Caco-2 (cell line): ENCODE data around the gene NOL12. TPM values are rescaled to one million over a fixed set of nuclear protein-coding genes. Genes with fewer than 3 reads are reported as not detected.

Source experiments
- BruUV-seq: library from RNA; stranded (reverse); fragments of 400-500 nt; replicated peaks from 2 replicates; lab custom pipeline; 2021; lab: Mats Ljungman, UMichigan
- CTCF ChIA-PET: fragments of 300-600 bp; sonication (Branson Sonifier 250); formaldehyde crosslinking; loops from one replicate; lab custom pipeline; 2022; ENCODE audit warnings: antibody characterized with exemption; lab: Charles Lee
- POLR2A ChIA-PET: fragments of 300-600 bp; sonication (Branson Sonifier 250); formaldehyde crosslinking; loops from one replicate; lab custom pipeline; 2022; ENCODE audit warnings: antibody characterized with exemption; lab: Charles Lee
- DNase-seq, 2 experiments: peaks; one replicate each; pipeline versions ENCODE4 v3.0.0 to v3.0.0-alpha.2; 2020 to 2022
- H3K27me3 ChIP-seq: replicated peaks from 2 replicates; pipeline ENCODE4 v1.6.0; 2011; ENCODE audit warnings: low read length; ENCODE audit not compliant: control insufficient read depth, insufficient read depth
- H3K36me3 ChIP-seq: 2 replicates; pipeline ENCODE4 v1.5.1; 2011; ENCODE audit warnings: low read length; ENCODE audit not compliant: control insufficient read depth, insufficient read depth
- H3K4me1 ChIP-seq: fragments of 250-450 bp; sonication (Bioruptor Pico); 2 replicates; pipeline ENCODE4 v1.5.1; 2020; ENCODE audit warnings: mild to moderate bottlenecking
- H3K4me3 ChIP-seq: 2 replicates; pipeline ENCODE4 v1.5.1; 2011; ENCODE audit warnings: low read depth, mild to moderate bottlenecking, control low read depth, low read length
- H3K9me3 ChIP-seq: fragments of 250-450 bp; sonication (Bioruptor Pico); 2 replicates; pipeline ENCODE4 v1.5.1; 2020; ENCODE audit warnings: mild to moderate bottlenecking, moderate library complexity
- H3K27ac Mint-ChIP-seq: one replicate; pipeline ENCODE4 v1.8.0; 2022; ENCODE audit warnings: mixed read lengths; ENCODE audit not compliant: unreplicated experiment
- H3K27me3 Mint-ChIP-seq: one replicate; pipeline ENCODE4 v1.8.0; 2022; ENCODE audit warnings: mixed read lengths; ENCODE audit not compliant: insufficient read depth, unreplicated experiment
- H3K36me3 Mint-ChIP-seq: one replicate; pipeline ENCODE4 v1.8.0; 2022; ENCODE audit warnings: mild to moderate bottlenecking, mixed read lengths; ENCODE audit not compliant: insufficient read depth, unreplicated experiment
- H3K4me1 Mint-ChIP-seq: one replicate; pipeline ENCODE4 v1.8.0; 2022; ENCODE audit warnings: low read depth, mixed read lengths; ENCODE audit not compliant: unreplicated experiment
- H3K4me3 Mint-ChIP-seq: one replicate; pipeline ENCODE4 v1.8.0; 2022; ENCODE audit warnings: mild to moderate bottlenecking, moderate library complexity, mixed read lengths; ENCODE audit not compliant: unreplicated experiment
- H3K9me3 Mint-ChIP-seq: one replicate; pipeline ENCODE4 v1.8.0; 2022; ENCODE audit warnings: mixed read lengths; ENCODE audit not compliant: unreplicated experiment
- intact Hi-C: fragments of 100-400 bp; cut with micrococcal nuclease; formaldehyde crosslinking; loops from one replicate; pipeline ENCODE4 v1.10.0; 2022; ENCODE audit not compliant: unreplicated experiment
- total RNA-seq: library from RNA; stranded (reverse); gene quantifications from 2 replicates; pipeline ENCODE4 v1.2.3, GENCODE V29; 2022
- TF ChIP-seq, protein P1 (sequence below), 2 experiments: fragments of 200-600 bp in 1 of 2; IDR thresholded peaks; 1 replicate in 1 of 2; 2 replicates in 1 of 2; pipeline versions ENCODE4 v1.5.1 to v1.8.0; 2011 to 2022; ENCODE audit warnings: antibody characterized with exemption in 1 of 2, control low read depth in 1 of 2, inconsistent platforms in 1 of 2, low read depth in 1 of 2, low read length in 1 of 2, mild to moderate bottlenecking in 1 of 2, moderate library complexity in 1 of 2; ENCODE audit not compliant: insufficient read depth in 1 of 2, severe bottlenecking in 1 of 2, unreplicated experiment in 1 of 2

Gene NOL12
- total RNA-seq, 1 experiment from 2014 or later: 20.2 TPM

DNA sequence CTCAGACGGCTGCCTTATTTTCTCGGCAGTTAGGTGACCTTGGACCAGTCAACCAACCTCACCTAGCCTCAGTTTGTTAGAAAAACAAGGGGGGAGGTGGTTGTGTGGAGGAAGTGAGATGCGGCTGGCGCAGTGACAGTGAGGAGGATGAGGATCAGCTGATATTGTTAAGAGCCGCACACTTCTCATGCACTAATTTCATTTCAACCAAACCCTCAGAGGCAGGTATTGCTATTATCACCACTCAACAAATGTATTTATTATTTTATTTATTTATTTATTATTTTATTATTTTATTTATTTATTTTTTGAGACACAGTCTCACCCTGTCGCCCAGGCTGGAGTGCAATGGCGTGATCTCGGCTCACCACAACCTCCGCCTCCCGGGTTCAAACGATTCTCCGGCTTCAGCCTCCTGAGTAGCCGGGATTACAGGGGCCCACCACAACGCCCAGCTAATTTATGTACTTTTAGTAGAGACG, 8.6 kb upstream of the NOL12 start:
- BruUV-seq: no TSS peak
- Mint-ChIP-seq H3K4me1 (peaks cover 7% of the 10 kb centered on the region), H3K27me3 (no peaks in the 10 kb centered on the region), H3K36me3 (peaks cover 6% of the 10 kb centered on the region), H3K27ac (peak overlapping the region; percentile 65), H3K9me3 (no peaks in the 10 kb centered on the region), H3K4me3 (peak overlapping the region; percentile 79)
- DNase-seq: no peak
- Histone ChIP-seq H3K4me3 (peak overlapping the region; percentile 53), H3K9me3 (no peaks in the 10 kb centered on the region), H3K27me3 (no peaks in the 10 kb centered on the region), H3K4me1 (peaks cover 9% of the 10 kb centered on the region; the same call in 1 of the 2 replicates), H3K36me3 (no peaks in the 10 kb centered on the region)
- POLR2A ChIA-PET: interaction anchor here (0.6 kb wide), 1 partner anchor 71 kb away, joined by 4 read pairs; no protein-coding TSS in a partner anchor
- CTCF ChIA-PET: interaction anchor here (0.7 to 0.9 kb wide), 3 partner anchors 8 to 119 kb away, joined by 3 to 4 read pairs (median 3); partner anchors contain the start of gene NOL12
- TF ChIP-seq, protein P1, sequence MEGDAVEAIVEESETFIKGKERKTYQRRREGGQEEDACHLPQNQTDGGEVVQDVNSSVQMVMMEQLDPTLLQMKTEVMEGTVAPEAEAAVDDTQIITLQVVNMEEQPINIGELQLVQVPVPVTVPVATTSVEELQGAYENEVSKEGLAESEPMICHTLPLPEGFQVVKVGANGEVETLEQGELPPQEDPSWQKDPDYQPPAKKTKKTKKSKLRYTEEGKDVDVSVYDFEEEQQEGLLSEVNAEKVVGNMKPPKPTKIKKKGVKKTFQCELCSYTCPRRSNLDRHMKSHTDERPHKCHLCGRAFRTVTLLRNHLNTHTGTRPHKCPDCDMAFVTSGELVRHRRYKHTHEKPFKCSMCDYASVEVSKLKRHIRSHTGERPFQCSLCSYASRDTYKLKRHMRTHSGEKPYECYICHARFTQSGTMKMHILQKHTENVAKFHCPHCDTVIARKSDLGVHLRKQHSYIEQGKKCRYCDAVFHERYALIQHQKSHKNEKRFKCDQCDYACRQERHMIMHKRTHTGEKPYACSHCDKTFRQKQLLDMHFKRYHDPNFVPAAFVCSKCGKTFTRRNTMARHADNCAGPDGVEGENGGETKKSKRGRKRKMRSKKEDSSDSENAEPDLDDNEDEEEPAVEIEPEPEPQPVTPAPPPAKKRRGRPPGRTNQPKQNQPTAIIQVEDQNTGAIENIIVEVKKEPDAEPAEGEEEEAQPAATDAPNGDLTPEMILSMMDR (IDR thresholded peaks at IDR 0.05; ENCODE audit: insufficient read depth in 1 of 2, low read depth in 1 of 2, low read length in 1 of 2, severe bottlenecking in 1 of 2, unreplicated experiment in 1 of 2): no peak
- intact Hi-C loops: loop anchor here (2.0 kb wide), 1 partner anchor 19 kb away; the partner anchor contains the start of gene PDXP

DNA sequence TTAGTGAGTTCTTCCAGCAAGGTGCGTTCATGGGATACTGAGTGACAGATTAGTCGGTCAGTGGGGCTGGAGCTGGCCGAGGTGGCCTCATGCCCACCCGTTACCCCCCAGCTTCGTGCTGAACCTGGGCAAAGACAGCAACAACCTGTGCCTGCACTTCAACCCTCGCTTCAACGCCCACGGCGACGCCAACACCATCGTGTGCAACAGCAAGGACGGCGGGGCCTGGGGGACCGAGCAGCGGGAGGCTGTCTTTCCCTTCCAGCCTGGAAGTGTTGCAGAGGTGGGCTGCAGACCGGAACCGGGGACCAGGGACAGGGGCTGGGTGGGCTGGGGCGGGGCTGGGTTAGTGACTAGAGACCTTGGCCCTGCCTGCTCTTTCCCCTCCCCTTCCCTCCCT, 7.8 kb upstream of the NOL12 start:
- peaks cover 6% of the 10 kb centered on the region for H3K36me3 Mint-ChIP-seq
- H3K9me3 Mint-ChIP-seq: no peaks in the 10 kb centered on the region
- no peaks in the 10 kb centered on the region for H3K36me3 ChIP-seq
- H3K4me3 Mint-ChIP-seq: peak overlapping the region; percentile 79
- H3K4me1 ChIP-seq: peaks cover 9% of the 10 kb centered on the region; the same call in 1 of the 2 replicates
- H3K27ac Mint-ChIP-seq: no peak overlapping the region
- ChIA-PET CTCF (no interaction called here), POLR2A (no interaction called here)
- no peaks in the 10 kb centered on the region for H3K27me3 ChIP-seq
- H3K27me3 Mint-ChIP-seq: no peaks in the 10 kb centered on the region
- H3K4me1 Mint-ChIP-seq: peaks cover 7% of the 10 kb centered on the region
- no TSS peak for BruUV-seq
- no peaks in the 10 kb centered on the region for H3K9me3 ChIP-seq
- DNase-seq: no peak
- TF ChIP-seq, protein P1 (IDR thresholded peaks at IDR 0.05; ENCODE audit: insufficient read depth in 1 of 2, low read depth in 1 of 2, low read length in 1 of 2, severe bottlenecking in 1 of 2, unreplicated experiment in 1 of 2): no peak
- no peak overlapping the region for H3K4me3 ChIP-seq
- intact Hi-C loops: no loop called here

DNA sequence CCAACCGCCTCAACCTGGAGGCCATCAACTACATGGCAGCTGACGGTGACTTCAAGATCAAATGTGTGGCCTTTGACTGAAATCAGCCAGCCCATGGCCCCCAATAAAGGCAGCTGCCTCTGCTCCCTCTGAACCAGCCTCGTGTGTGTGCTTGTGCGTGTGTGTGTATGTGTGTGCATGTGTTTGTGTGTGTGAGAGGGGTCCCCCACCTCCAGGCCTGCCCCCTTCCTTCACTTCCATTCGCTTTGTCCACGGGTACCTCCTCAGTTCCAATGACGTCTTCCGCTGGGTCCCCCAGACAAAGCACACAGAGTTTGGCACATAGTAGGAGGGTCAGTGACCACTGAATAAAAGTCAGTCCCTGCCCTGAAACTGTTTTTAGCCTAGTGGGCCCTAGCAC, 6.5 kb upstream of the NOL12 start:
- BruUV-seq: no TSS peak
- H3K36me3 Mint-ChIP-seq: peaks cover 6% of the 10 kb centered on the region
- no peaks in the 10 kb centered on the region for H3K27me3 ChIP-seq
- peaks cover 7% of the 10 kb centered on the region for H3K4me1 Mint-ChIP-seq
- ChIA-PET POLR2A (no interaction called here), CTCF (interaction anchor here (0.9 kb wide), 1 partner anchor 36 kb away, joined by 5 read pairs; no protein-coding TSS in a partner anchor)
- H3K27me3 Mint-ChIP-seq: no peaks in the 10 kb centered on the region
- TF ChIP-seq, protein P1 (IDR thresholded peaks at IDR 0.05; ENCODE audit: insufficient read depth in 1 of 2, low read depth in 1 of 2, low read length in 1 of 2, severe bottlenecking in 1 of 2, unreplicated experiment in 1 of 2): no peak
- DNase-seq: no peak
- H3K36me3 ChIP-seq: no peaks in the 10 kb centered on the region
- no peak overlapping the region for H3K4me3 Mint-ChIP-seq
- H3K9me3 ChIP-seq: no peaks in the 10 kb centered on the region
- H3K4me3 ChIP-seq: no peak overlapping the region
- H3K9me3 Mint-ChIP-seq: no peaks in the 10 kb centered on the region
- H3K27ac Mint-ChIP-seq: no peak overlapping the region
- intact Hi-C loops: loop anchor here (5.0 to 10.0 kb wide), 2 partner anchors 75 to 142 kb away; partner anchors contain the start of gene GGA1
- H3K4me1 ChIP-seq: peaks cover 14% of the 10 kb centered on the region; the same call in 1 of the 2 replicates
